ENCODE data around the gene LARP4.

- TF ChIP-seq POLR2A (IDR thresholded peaks at IDR 0.05; ENCODE audit: extremely low read depth, insufficient read length) (no peak), CTCF (IDR thresholded peaks at IDR 0.05; ENCODE audit: low read depth, low read length) (no peak), MAX (IDR thresholded peaks at IDR 0.05; ENCODE audit: low read depth, low read length) (no peak)
These were observed 118.7 kb downstream of the LARP4 start for GRCh38 chr12:50519353-50519752.

Data from NB4 (cell line).